GM18858 (cell line): ENCODE measurements around the gene OTOGL.
A peak's percentile ranks its signal among the peaks of the same experiment; 100 is the strongest.
"Not testable (repeated sequence)": the region's sequence is repeated elsewhere in the genome, so short reads cannot be mapped to it uniquely, and the experiment has no call there.

ENCODE experiments used
- ATAC-seq: cut with Tn5 transposase; IDR thresholded peaks from one replicate; pipeline ENCODE4 v1.9.1; 2021; ENCODE audit not compliant: unreplicated experiment

OTOGL gene

GRCh38 chr12:80222261-80222660, 122.9 kb downstream of the OTOGL start:
- ATAC-seq, result peak; percentile 38

GRCh38 chr12:80226576-80226975, 127.2 kb downstream of the OTOGL start:
- no peak for ATAC-seq

GRCh38 chr12:80227904-80228303, 128.6 kb downstream of the OTOGL start:
- ATAC-seq, result not testable (repeated sequence)

- ATAC-seq, result no peak
Measured at GRCh38 chr12:80230068-80230467, 130.7 kb downstream of the OTOGL start.

GRCh38 chr12:80232837-80233236, 133.5 kb downstream of the OTOGL start:
- no peak for ATAC-seq

- ATAC-seq, result no peak
Measured at GRCh38 chr12:80233926-80234325, 134.6 kb downstream of the OTOGL start.

- no peak for ATAC-seq
Measured at GRCh38 chr12:80234667-80235066, 135.3 kb downstream of the OTOGL start.

- ATAC-seq, result no peak
Measured at GRCh38 chr12:80235944-80236343, 136.6 kb downstream of the OTOGL start.

GRCh38 chr12:80239867-80240266, 140.5 kb downstream of the OTOGL start:
- no peak for ATAC-seq

GRCh38 chr12:80241576-80242273, 142.4 kb downstream of the OTOGL start:
- no peak for ATAC-seq

- ATAC-seq, result no peak
Measured at GRCh38 chr12:80242321-80242720, 143.0 kb downstream of the OTOGL start.

GRCh38 chr12:80249581-80249980, 150.2 kb downstream of the OTOGL start:
- ATAC-seq, result not testable (repeated sequence)

- ATAC-seq, result no peak
Measured at GRCh38 chr12:80257920-80258319, 158.6 kb downstream of the OTOGL start.

- ATAC-seq, result no peak
Measured at GRCh38 chr12:80260269-80260668, 160.9 kb downstream of the OTOGL start.

GRCh38 chr12:80261403-80261802, 162.1 kb downstream of the OTOGL start:
- ATAC-seq, result no peak

GRCh38 chr12:80262346-80262745, 163.0 kb downstream of the OTOGL start:
- ATAC-seq, result no peak

GRCh38 chr12:80262771-80263170, 163.4 kb downstream of the OTOGL start:
- no peak for ATAC-seq

- no peak for ATAC-seq
Measured at GRCh38 chr12:80264386-80264785, 165.0 kb downstream of the OTOGL start.

- ATAC-seq, result no peak
Measured at GRCh38 chr12:80264891-80265290, 165.6 kb downstream of the OTOGL start.

GRCh38 chr12:80268924-80269749, 169.8 kb downstream of the OTOGL start:
- ATAC-seq, result peak; percentile 60

- peak; percentile 53 for ATAC-seq
Measured at GRCh38 chr12:80269803-80270552, 170.6 kb downstream of the OTOGL start.

GRCh38 chr12:80271780-80272179, 172.4 kb downstream of the OTOGL start:
- ATAC-seq, result no peak
